PC-9 (cell line): ENCODE data around the gene OR5A2. TPM values are rescaled to one million over a fixed set of nuclear protein-coding genes. Genes with fewer than 3 reads are reported as not detected.

ENCODE experiments used
- BruUV-seq: library from RNA; stranded (reverse); fragments of 400-500 nt; replicated peaks from 2 replicates; lab custom pipeline; 2021; lab: Mats Ljungman, UMichigan
- CTCF ChIA-PET: fragments of 300-600 bp; sonication (Branson Sonifier 250); formaldehyde crosslinking; loops from one replicate; lab custom pipeline; 2022; ENCODE audit warnings: antibody characterized with exemption; lab: Charles Lee
- POLR2A ChIA-PET: fragments of 300-600 bp; sonication (Branson Sonifier 250); formaldehyde crosslinking; loops from one replicate; lab custom pipeline; 2022; ENCODE audit warnings: antibody characterized with exemption; ENCODE audit not compliant: unreplicated experiment; lab: Charles Lee
- DNase-seq, 2 experiments: peaks; one replicate each; pipeline versions ENCODE4 v3.0.0 to v3.0.0-alpha.2; 2015 to 2022; ENCODE audit warnings: mixed read lengths in 1 of 2
- H2AFZ ChIP-seq: fragments of 200-600 bp; sonication (generic); 2 replicates; pipeline ENCODE4 v1.8.1; 2017; ENCODE audit warnings: antibody characterized with exemption
- H3F3A ChIP-seq: fragments of 200-600 bp; sonication (generic); 2 replicates; pipeline ENCODE4 v1.8.1; 2017; ENCODE audit warnings: antibody characterized with exemption, mild to moderate bottlenecking, low read depth; ENCODE audit not compliant: insufficient read depth
- H3K27ac ChIP-seq: fragments of 200-600 bp; sonication (generic); 2 replicates; pipeline ENCODE4 v1.6.1; 2016; ENCODE audit warnings: mixed run types
- H3K27me3 ChIP-seq: fragments of 200-600 bp; sonication (generic); 2 replicates; pipeline ENCODE4 v1.6.1; 2016; ENCODE audit warnings: low read depth, mixed run types; ENCODE audit not compliant: insufficient read depth
- H3K36me3 ChIP-seq: fragments of 200-600 bp; sonication (generic); 2 replicates; pipeline ENCODE4 v1.6.1; 2016; ENCODE audit warnings: low read depth, mixed run types
- H3K4me1 ChIP-seq: fragments of 200-600 bp; sonication (generic); replicated peaks from 2 replicates; pipeline ENCODE4 v1.6.1; 2016; ENCODE audit warnings: mixed run types; ENCODE audit not compliant: insufficient read depth
- H3K4me2 ChIP-seq: fragments of 200-600 bp; sonication (generic); 2 replicates; pipeline ENCODE4 v1.6.1; 2017; ENCODE audit warnings: mixed run types
- H3K4me3 ChIP-seq: fragments of 200-600 bp; sonication (generic); 2 replicates; pipeline ENCODE4 v1.6.1; 2016; ENCODE audit warnings: mixed run types
- H3K79me2 ChIP-seq: fragments of 200-600 bp; sonication (generic); 2 replicates; pipeline ENCODE4 v1.6.1; 2017; ENCODE audit warnings: low read depth, mixed run types
- H3K9me2 ChIP-seq: fragments of 200-600 bp; sonication (generic); 2 replicates; pipeline ENCODE4 v1.8.1; 2017; ENCODE audit warnings: mild to moderate bottlenecking; ENCODE audit not compliant: insufficient read depth
- H3K9me3 ChIP-seq: fragments of 200-600 bp; sonication (generic); 2 replicates; pipeline ENCODE4 v1.8.1; 2016; ENCODE audit warnings: low read depth; ENCODE audit not compliant: insufficient read depth
- H4K20me1 ChIP-seq: fragments of 200-600 bp; sonication (generic); 2 replicates; pipeline ENCODE4 v1.8.1; 2017; ENCODE audit not compliant: insufficient read depth
- EZH2 ChIP-seq: fragments of 200-600 bp; sonication (generic); IDR thresholded peaks from 2 replicates; pipeline ENCODE4 v1.8.0; 2017; ENCODE audit warnings: antibody characterized with exemption, low read depth
- intact Hi-C: fragments of 100-400 bp; cut with micrococcal nuclease; formaldehyde crosslinking; loops from one replicate; pipeline ENCODE4 v1.10.0; 2022; ENCODE audit not compliant: unreplicated experiment
- total RNA-seq: library from RNA; stranded (reverse); gene quantifications from 2 replicates; pipeline ENCODE4 v1.2.3, GENCODE V29; 2021
- TF ChIP-seq, protein P1 (sequence below): fragments of 200-600 bp; sonication (generic); conservative IDR thresholded peaks from 2 replicates; pipeline ENCODE4 v1.6.1; 2017; ENCODE audit warnings: mixed run types, antibody characterized with exemption, mild to moderate bottlenecking, moderate library complexity

The OR5A2 gene
- total RNA-seq, 1 experiment from 2014 or later, result not detected

DNA sequence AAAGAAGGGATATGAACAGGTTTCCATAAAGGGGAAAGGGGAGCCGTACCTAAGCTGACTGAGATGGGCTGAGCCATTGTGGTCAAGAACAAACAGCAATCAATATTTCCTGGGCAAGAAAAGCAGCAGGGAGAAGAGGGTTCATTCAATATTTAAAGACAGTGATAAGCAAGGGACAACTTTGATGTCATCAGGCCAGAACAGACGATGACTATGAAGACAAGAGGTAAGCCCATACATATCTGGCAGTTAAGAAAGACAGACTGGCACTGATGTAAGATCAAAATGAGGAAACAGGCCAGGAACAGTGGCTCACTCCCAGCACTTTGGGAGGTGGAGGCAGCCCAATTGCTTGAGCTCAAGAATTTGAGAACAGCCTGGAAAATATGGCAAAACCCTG is 2.4 kb downstream of the OR5A2 start:
- Histone ChIP-seq H3K27me3 (0 out of 2 replicates have a peak, but pooled peaks cover 5% of the 10 kb centered on the region), H3K4me3 (no peak overlapping the region), H3K9me2 (no peaks in the 10 kb centered on the region; the same call in 1 of the 2 replicates), H3K27ac (no peak overlapping the region), H3K4me1 (no peaks in the 10 kb centered on the region), H2AFZ (no peak overlapping the region), H3K9me3 (no peaks in the 10 kb centered on the region; the same call in 1 of the 2 replicates), H3K36me3 (no peaks in the 10 kb centered on the region), H3F3A (no peaks in the 10 kb centered on the region), H3K79me2 (no peaks in the 10 kb centered on the region), H3K4me2 (no peak overlapping the region), H4K20me1 (no peaks in the 10 kb centered on the region)
- no TSS peak for BruUV-seq
- POLR2A ChIA-PET, result no interaction called here
- intact Hi-C loops, result no loop called here
- CTCF ChIA-PET, result no interaction called here
- DNase-seq, result no peak
- TF ChIP-seq, protein P1, sequence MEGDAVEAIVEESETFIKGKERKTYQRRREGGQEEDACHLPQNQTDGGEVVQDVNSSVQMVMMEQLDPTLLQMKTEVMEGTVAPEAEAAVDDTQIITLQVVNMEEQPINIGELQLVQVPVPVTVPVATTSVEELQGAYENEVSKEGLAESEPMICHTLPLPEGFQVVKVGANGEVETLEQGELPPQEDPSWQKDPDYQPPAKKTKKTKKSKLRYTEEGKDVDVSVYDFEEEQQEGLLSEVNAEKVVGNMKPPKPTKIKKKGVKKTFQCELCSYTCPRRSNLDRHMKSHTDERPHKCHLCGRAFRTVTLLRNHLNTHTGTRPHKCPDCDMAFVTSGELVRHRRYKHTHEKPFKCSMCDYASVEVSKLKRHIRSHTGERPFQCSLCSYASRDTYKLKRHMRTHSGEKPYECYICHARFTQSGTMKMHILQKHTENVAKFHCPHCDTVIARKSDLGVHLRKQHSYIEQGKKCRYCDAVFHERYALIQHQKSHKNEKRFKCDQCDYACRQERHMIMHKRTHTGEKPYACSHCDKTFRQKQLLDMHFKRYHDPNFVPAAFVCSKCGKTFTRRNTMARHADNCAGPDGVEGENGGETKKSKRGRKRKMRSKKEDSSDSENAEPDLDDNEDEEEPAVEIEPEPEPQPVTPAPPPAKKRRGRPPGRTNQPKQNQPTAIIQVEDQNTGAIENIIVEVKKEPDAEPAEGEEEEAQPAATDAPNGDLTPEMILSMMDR, result no peak
- TF ChIP-seq EZH2, result no peak

DNA sequence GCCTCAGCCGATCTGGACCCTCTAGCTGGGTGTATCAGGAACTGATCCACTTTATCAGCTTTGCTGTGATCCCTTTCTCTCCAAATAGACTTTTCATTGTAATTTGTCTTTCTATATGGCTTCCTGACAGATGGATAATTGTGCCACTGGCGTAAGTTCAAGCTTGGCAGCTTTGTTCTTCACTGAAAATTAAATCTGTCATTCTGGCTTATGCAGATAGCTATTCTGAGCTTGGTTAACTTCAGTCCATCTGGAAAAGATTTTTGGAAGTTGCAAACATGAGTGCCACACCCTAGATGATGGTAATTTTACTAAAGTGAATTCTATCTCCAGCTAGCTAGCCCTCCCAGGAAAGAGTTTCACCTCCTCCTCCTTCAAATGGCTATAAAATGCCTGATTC is 8.1 kb downstream of the OR5A2 start:
- Histone ChIP-seq H4K20me1 (no peaks in the 10 kb centered on the region), H3K4me2 (no peak overlapping the region), H3K4me1 (no peaks in the 10 kb centered on the region), H3K36me3 (no peaks in the 10 kb centered on the region), H3F3A (no peaks in the 10 kb centered on the region), H3K27me3 (0 out of 2 replicates have a peak, but pooled peaks cover 14% of the 10 kb centered on the region), H3K27ac (no peak overlapping the region), H3K9me3 (no peaks in the 10 kb centered on the region; the same call in 1 of the 2 replicates), H3K9me2 (no peaks in the 10 kb centered on the region; the same call in none of the 2 replicates), H3K79me2 (no peaks in the 10 kb centered on the region), H3K4me3 (no peak overlapping the region), H2AFZ (no peak overlapping the region)
- no peak for TF ChIP-seq EZH2
- TF ChIP-seq, protein P1, result no peak
- intact Hi-C loops, result no loop called here
- ChIA-PET POLR2A (no interaction called here), CTCF (no interaction called here)
- no peak for DNase-seq
- no TSS peak for BruUV-seq

DNA sequence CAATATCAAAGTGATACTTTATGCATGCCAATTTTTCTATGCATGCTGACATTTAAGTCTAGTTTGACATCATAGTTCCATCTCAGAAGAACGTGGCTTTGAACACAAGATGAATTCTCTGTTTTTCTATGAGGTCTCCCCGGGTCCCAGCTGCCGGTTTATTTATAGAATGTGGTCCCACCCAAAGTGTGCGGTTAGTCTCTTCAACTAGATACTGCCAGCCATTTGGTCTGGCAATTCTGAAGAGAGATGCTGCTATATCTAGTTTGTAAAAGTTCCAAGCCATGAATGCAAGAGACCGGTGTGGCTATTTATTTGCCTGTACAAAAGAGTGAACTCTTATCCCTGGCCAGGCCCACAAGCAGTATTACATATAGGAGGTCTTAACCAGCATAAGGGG is 9.2 kb downstream of the OR5A2 start:
- CTCF ChIA-PET, result no interaction called here
- Histone ChIP-seq H3K4me3 (no peak overlapping the region), H3K9me2 (no peaks in the 10 kb centered on the region; the same call in none of the 2 replicates), H3K79me2 (no peaks in the 10 kb centered on the region), H3K4me1 (no peaks in the 10 kb centered on the region), H3F3A (no peaks in the 10 kb centered on the region), H2AFZ (no peak overlapping the region), H3K36me3 (no peaks in the 10 kb centered on the region), H3K9me3 (no peaks in the 10 kb centered on the region; the same call in 1 of the 2 replicates), H3K4me2 (no peak overlapping the region), H3K27me3 (0 out of 2 replicates have a peak, but pooled peaks cover 14% of the 10 kb centered on the region), H4K20me1 (no peaks in the 10 kb centered on the region), H3K27ac (no peak overlapping the region)
- TF ChIP-seq, protein P1, result no peak
- no peak for TF ChIP-seq EZH2
- POLR2A ChIA-PET, result no interaction called here
- DNase-seq, result no peak
- intact Hi-C loops, result no loop called here
- BruUV-seq, result no TSS peak
